Left lung (tissue), 10 donors: ENCODE data around the gene MAPK8. TPM values are rescaled to one million over a fixed set of nuclear protein-coding genes. Genes with fewer than 3 reads are reported as not detected.

Source experiments
- ATAC-seq: fragments of 200-7000 bp; cut with Tn5 transposase; one replicate; pipeline ENCODE4 v1.9.1; 2020; ENCODE audit warnings: moderate library complexity
- DNase-seq, 4 donors: peaks; one replicate each; pipeline ENCODE4 v3.0.0-alpha.2; 2013 to 2020
- H3K27ac ChIP-seq, 2 donors: fragments of 200-600 bp; sonication (generic) in 1 of 2; one replicate each; pipeline versions ENCODE4 v1.5.0 to v1.8.0; 2020 to 2021
- H3K27me3 ChIP-seq, 2 donors: fragments of 200-600 bp; sonication (generic) in 1 of 2; one replicate each; pipeline versions ENCODE4 v1.5.0 to v1.8.0; 2020 to 2021
- H3K36me3 ChIP-seq, 2 donors: fragments of 200-600 bp; sonication (generic) in 1 of 2; one replicate each; pipeline versions ENCODE4 v1.5.0 to v1.8.0; 2020 to 2021
- H3K4me1 ChIP-seq, 2 donors: fragments of 200-600 bp; one replicate each; pipeline ENCODE4 v1.8.0; 2021
- H3K4me3 ChIP-seq, 2 donors: fragments of 200-600 bp; sonication (generic) in 1 of 2; one replicate each; pipeline versions ENCODE4 v1.5.0 to v1.8.0; 2020 to 2021; ENCODE audit warnings: mild to moderate bottlenecking in 1 of 2
- H3K9me3 ChIP-seq, 2 donors: fragments of 200-600 bp; sonication (generic) in 1 of 2; one replicate each; pipeline versions ENCODE4 v1.5.0 to v1.8.0; 2020 to 2021
- CTCF ChIP-seq, 2 donors: fragments of 200-600 bp; sonication (generic) in 1 of 2; IDR thresholded peaks; one replicate each; pipeline versions ENCODE4 v1.5.0 to v1.8.0; 2021; ENCODE audit warnings: antibody characterized with exemption in 2 of 2
- intact Hi-C, 2 donors: fragments of 100-400 bp; cut with DNase I; formaldehyde crosslinking; loops; one replicate each; pipeline versions ENCODE4 v1.11.2 to v1.14.2; 2022
- polyA plus RNA-seq, 6 donors: library from polyadenylated mRNA; unstranded; fragments of 120-200 nt; gene quantifications; one replicate each; pipeline ENCODE4 v1.2.1, GENCODE V29; 2013; ENCODE audit not compliant: insufficient read length in 6 of 6
- total RNA-seq, 2 donors: library from RNA; stranded (reverse); fragmentation: NEBNext Ultra II Directional; extraction: Animal tissue kit (Norgen Biotek cat#: 25700); gene quantifications; one replicate each; pipeline ENCODE4 v1.2.1, GENCODE V29; 2021
- donor health status: DM: no; HTN: yes; CAD: no.
- donor health status: DM: no; HTN: no; CAD: no.

The MAPK8 gene
- total and polyA plus RNA-seq, 8 donors: 31.3 to 81.8 (median 71.7) TPM

GRCh38 chr10:48317321-48317990 is 11.0 kb downstream of the MAPK8 start:
- Histone ChIP-seq H3K4me3 (no peak overlapping the region), H3K9me3 (no peaks in the 10 kb centered on the region), H3K27ac (no peak overlapping the region), H3K36me3 (no peaks in the 10 kb centered on the region), H3K4me1 (no peaks in the 10 kb centered on the region), H3K27me3 (no peaks in the 10 kb centered on the region)
- DNase-seq (no peak), ATAC-seq (no peak)
- intact Hi-C loops: no loop called here
- no peak for TF ChIP-seq CTCF (IDR thresholded peaks at IDR 0.05)

- no peaks in the 10 kb centered on the region for H3K27me3 ChIP-seq
- H3K9me3 ChIP-seq: no peaks in the 10 kb centered on the region
- intact Hi-C loops: no loop called here
- no peak overlapping the region for H3K4me3 ChIP-seq
- no peaks in the 10 kb centered on the region for H3K36me3 ChIP-seq
- DNase-seq: no peak
- TF ChIP-seq CTCF (IDR thresholded peaks at IDR 0.05): no peak
- H3K27ac ChIP-seq: no peak overlapping the region
- no peaks in the 10 kb centered on the region for H3K4me1 ChIP-seq
- no peak for ATAC-seq
Observed at GRCh38 chr10:48322017-48322416, 15.5 kb downstream of the MAPK8 start.

GRCh38 chr10:48324580-48324979 is 18.1 kb downstream of the MAPK8 start:
- Histone ChIP-seq H3K27ac (no peak overlapping the region), H3K4me1 (no peaks in the 10 kb centered on the region), H3K36me3 (no peaks in the 10 kb centered on the region), H3K27me3 (no peaks in the 10 kb centered on the region), H3K4me3 (no peak overlapping the region), H3K9me3 (no peaks in the 10 kb centered on the region)
- no peak for DNase-seq
- no peak for TF ChIP-seq CTCF (IDR thresholded peaks at IDR 0.05)
- ATAC-seq: no peak
- intact Hi-C loops: no loop called here

GRCh38 chr10:48330269-48330668 is 23.8 kb downstream of the MAPK8 start:
- H3K4me3 ChIP-seq: no peak overlapping the region
- H3K27ac ChIP-seq: no peak overlapping the region
- intact Hi-C loops: no loop called here
- ATAC-seq: peak; percentile 65
- no peaks in the 10 kb centered on the region for H3K36me3 ChIP-seq
- H3K9me3 ChIP-seq: peaks cover 0 to 7% of the 10 kb centered on the region in 2 donors
- H3K4me1 ChIP-seq: peaks cover 0 to 6% of the 10 kb centered on the region in 2 donors
- peak in 2 of 4 donors; percentile 23 to 43 for DNase-seq
- no peak for TF ChIP-seq CTCF (IDR thresholded peaks at IDR 0.05)
- no peaks in the 10 kb centered on the region for H3K27me3 ChIP-seq

- peaks cover 0 to 6% of the 10 kb centered on the region in 2 donors for H3K4me1 ChIP-seq
- TF ChIP-seq CTCF (IDR thresholded peaks at IDR 0.05): no peak
- H3K9me3 ChIP-seq: peaks cover 0 to 7% of the 10 kb centered on the region in 2 donors
- no peak overlapping the region for H3K4me3 ChIP-seq
- H3K27ac ChIP-seq: no peak overlapping the region
- H3K36me3 ChIP-seq: no peaks in the 10 kb centered on the region
- ATAC-seq (peak; percentile 55), DNase-seq (no peak)
- intact Hi-C loops: no loop called here
- no peaks in the 10 kb centered on the region for H3K27me3 ChIP-seq
Observed at GRCh38 chr10:48331436-48331835, 25.0 kb downstream of the MAPK8 start.
